Hepatocyte (in vitro differentiated cells): ENCODE results near the gene GPC5. TPM values are rescaled to one million over a fixed set of nuclear protein-coding genes. Genes with fewer than 3 reads are reported as not detected.

Source experiments
- DNase-seq: peaks from one replicate; pipeline ENCODE4 v3.0.0-alpha.2; 2016; ENCODE audit warnings: low spot score
- H2AFZ ChIP-seq: fragments of 200-600 bp; sonication (generic); 2 replicates; pipeline ENCODE4 v1.6.0; 2016; ENCODE audit warnings: antibody characterized with exemption, mild to moderate bottlenecking
- H3K27ac ChIP-seq: fragments of 200-600 bp; sonication (generic); 2 replicates; pipeline ENCODE4 v1.5.1; 2016; ENCODE audit warnings: mild to moderate bottlenecking
- H3K27me3 ChIP-seq: fragments of 200-600 bp; sonication (generic); 2 replicates; pipeline ENCODE4 v1.6.1; 2016
- H3K36me3 ChIP-seq: fragments of 200-600 bp; sonication (generic); replicated peaks from 2 replicates; pipeline ENCODE4 v1.5.1; 2016; ENCODE audit warnings: low read depth; ENCODE audit not compliant: insufficient read depth
- H3K4me1 ChIP-seq: fragments of 200-600 bp; sonication (generic); 2 replicates; pipeline ENCODE4 v1.5.1; 2016; ENCODE audit warnings: mild to moderate bottlenecking, moderate library complexity; ENCODE audit not compliant: insufficient read depth
- H3K4me2 ChIP-seq: fragments of 200-600 bp; sonication (generic); 2 replicates; pipeline ENCODE4 v1.6.0; 2016
- H3K4me3 ChIP-seq: fragments of 200-600 bp; sonication (generic); 2 replicates; pipeline ENCODE4 v1.5.1; 2016; ENCODE audit warnings: mild to moderate bottlenecking
- H3K79me2 ChIP-seq: fragments of 200-600 bp; sonication (generic); 2 replicates; pipeline ENCODE4 v1.6.0; 2017; ENCODE audit warnings: mild to moderate bottlenecking
- H3K9me2 ChIP-seq: fragments of 200-600 bp; sonication (generic); replicated peaks from 2 replicates; pipeline ENCODE4 v1.6.0; 2017; ENCODE audit warnings: mild to moderate bottlenecking; ENCODE audit not compliant: insufficient read depth
- H3K9me3 ChIP-seq: fragments of 200-600 bp; sonication (generic); 2 replicates; pipeline ENCODE4 v1.5.1; 2016; ENCODE audit warnings: low read depth, mild to moderate bottlenecking
- H4K20me1 ChIP-seq: fragments of 200-600 bp; sonication (generic); 2 replicates; pipeline ENCODE4 v1.6.0; 2016; ENCODE audit warnings: mild to moderate bottlenecking; ENCODE audit not compliant: insufficient read depth, poor library complexity, severe bottlenecking
- CTCF ChIP-seq: fragments of 200-600 bp; sonication (generic); IDR thresholded peaks from 2 replicates; pipeline ENCODE4 v1.5.1; 2016; ENCODE audit warnings: antibody characterized with exemption, mild to moderate bottlenecking; ENCODE audit not compliant: poor library complexity
- EZH2 ChIP-seq: fragments of 200-600 bp; sonication (generic); IDR thresholded peaks from 2 replicates; pipeline ENCODE4 v1.6.1; 2016; ENCODE audit warnings: antibody characterized with exemption, mild to moderate bottlenecking, borderline replicate concordance
- EZH2phosphoT487 ChIP-seq: fragments of 200-600 bp; sonication (generic); IDR thresholded peaks from one replicate; pipeline ENCODE4 v1.6.1; 2018; ENCODE audit warnings: antibody characterized with exemption, mild to moderate bottlenecking, low read depth, moderate library complexity; ENCODE audit not compliant: unreplicated experiment, severe bottlenecking
- WGBS: methylation state at CpG from one replicate; pipeline ENCODE4 v1.1.6; 2016; ENCODE audit warnings: low lambda C conversion rate; ENCODE audit errors: missing lambda C conversion rate; 5-methylcytosine and 5-hydroxymethylcytosine counted together
- polyA plus RNA-seq: library from polyadenylated mRNA; unstranded; fragments of >200 nt; fragmentation: Nextera tagmentation; extraction: Ambion mirVana; gene quantifications from 2 replicates; pipeline ENCODE4 v1.2.1, GENCODE V29; 2016
- total RNA-seq: library from RNA; depleted of rRNA; stranded (reverse); fragments of >200 nt; gene quantifications from 2 replicates; pipeline ENCODE4 v1.2.3, GENCODE V29; 2014

Gene GPC5
- total and polyA plus RNA-seq, 2 experiments from 2014 or later, result 3.9 to 5.4 TPM

DNA sequence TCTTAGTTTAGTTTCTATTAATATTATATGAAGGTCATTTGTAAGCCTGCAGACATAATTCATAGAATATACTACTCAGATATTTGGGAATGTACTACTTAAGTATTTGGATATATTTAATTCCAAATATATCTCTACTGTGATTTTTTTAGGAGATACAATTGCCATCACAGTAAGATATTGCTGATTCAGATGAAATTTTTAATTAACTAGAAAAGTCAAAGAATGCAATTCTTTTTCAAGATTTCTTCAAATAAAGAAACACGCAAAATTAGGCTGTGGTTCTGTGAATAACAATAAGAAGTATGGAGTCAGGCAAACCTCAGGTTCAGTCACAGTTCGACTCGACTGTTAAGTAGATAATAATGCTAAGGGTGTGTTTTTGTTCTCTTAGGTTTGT, 1277.8 kb downstream of the GPC5 start:
- no peaks in the 10 kb centered on the region for H3K79me2 ChIP-seq
- no peak overlapping the region for H2AFZ ChIP-seq
- H3K27me3 ChIP-seq, result no peaks in the 10 kb centered on the region
- WGBS, result 91% methylated on average over 3 of the region's 3 CpGs
- H4K20me1 ChIP-seq, result no peaks in the 10 kb centered on the region
- H3K36me3 ChIP-seq, result no peaks in the 10 kb centered on the region
- H3K9me3 ChIP-seq, result no peaks in the 10 kb centered on the region
- no peak for TF ChIP-seq EZH2
- no peak for TF ChIP-seq CTCF
- TF ChIP-seq EZH2phosphoT487, result no peak
- no peaks in the 10 kb centered on the region for H3K9me2 ChIP-seq
- DNase-seq, result no peak
- H3K4me2 ChIP-seq, result no peak overlapping the region
- H3K27ac ChIP-seq, result no peak overlapping the region
- no peaks in the 10 kb centered on the region for H3K4me1 ChIP-seq
- H3K4me3 ChIP-seq, result no peak overlapping the region

- Histone ChIP-seq H3K4me2 (no peak overlapping the region), H3K27ac (no peak overlapping the region), H3K4me3 (no peak overlapping the region), H2AFZ (no peak overlapping the region), H3K9me3 (no peaks in the 10 kb centered on the region), H3K79me2 (no peaks in the 10 kb centered on the region), H3K36me3 (no peaks in the 10 kb centered on the region), H3K27me3 (no peaks in the 10 kb centered on the region), H3K4me1 (no peaks in the 10 kb centered on the region), H4K20me1 (no peaks in the 10 kb centered on the region), H3K9me2 (no peaks in the 10 kb centered on the region)
- WGBS, result 30% methylated on average over 4 of the region's 4 CpGs
- no peak for TF ChIP-seq EZH2phosphoT487
- TF ChIP-seq EZH2, result no peak
- TF ChIP-seq CTCF, result no peak
- peak; percentile 8 for DNase-seq
Observed at GRCh38 chr13:92677571-92677970, 1279.2 kb downstream of the GPC5 start.

DNA sequence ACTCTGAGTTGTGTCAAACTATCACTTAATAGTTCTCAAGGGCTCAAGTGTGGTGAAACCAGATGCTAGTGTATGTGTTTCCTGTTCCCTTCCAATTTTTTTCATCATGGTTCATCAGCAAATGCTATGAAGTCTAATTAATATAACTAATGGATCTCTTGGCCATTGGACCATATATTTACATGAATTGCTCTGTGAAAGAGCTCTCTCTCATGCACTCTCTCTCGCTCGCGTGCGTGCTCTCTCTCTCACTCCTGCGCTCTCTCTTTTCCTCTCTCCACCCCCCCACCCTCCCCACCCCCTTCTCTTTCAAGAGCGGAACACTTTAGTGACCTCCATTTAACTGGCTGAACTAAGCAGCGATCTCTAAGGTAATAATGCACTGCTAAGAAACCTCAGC, 1281.2 kb downstream of the GPC5 start:
- no peak overlapping the region for H3K4me2 ChIP-seq
- H3K4me3 ChIP-seq, result no peak overlapping the region
- DNase-seq, result no peak
- H3K27me3 ChIP-seq, result no peaks in the 10 kb centered on the region
- H3K79me2 ChIP-seq, result no peaks in the 10 kb centered on the region
- no peaks in the 10 kb centered on the region for H3K36me3 ChIP-seq
- no peaks in the 10 kb centered on the region for H3K9me3 ChIP-seq
- H3K4me1 ChIP-seq, result no peaks in the 10 kb centered on the region
- WGBS, result 96% methylated on average over 7 of the region's 7 CpGs
- TF ChIP-seq CTCF (no peak), EZH2phosphoT487 (no peak), EZH2 (no peak)
- H3K27ac ChIP-seq, result no peak overlapping the region
- H4K20me1 ChIP-seq, result no peaks in the 10 kb centered on the region
- no peaks in the 10 kb centered on the region for H3K9me2 ChIP-seq
- H2AFZ ChIP-seq, result no peak overlapping the region

DNA sequence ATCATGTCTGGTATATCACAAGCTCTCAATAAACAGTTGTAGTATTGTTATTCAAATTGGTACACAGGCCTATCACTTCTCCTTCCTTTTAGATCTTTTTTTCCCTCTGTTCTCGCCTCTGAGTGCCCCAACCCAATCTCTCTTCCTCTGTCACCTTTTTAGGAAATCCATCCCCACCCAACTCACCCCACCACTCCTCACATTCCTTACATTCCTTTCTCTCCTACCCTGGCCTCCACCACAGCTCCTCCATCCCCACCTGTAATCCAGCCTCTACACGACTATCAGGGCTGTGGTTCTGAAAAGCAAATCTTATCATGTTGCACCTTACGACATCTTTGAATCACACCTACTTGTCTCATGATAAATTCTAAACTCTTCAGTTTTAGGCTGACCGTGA, 1282.8 kb downstream of the GPC5 start:
- no peaks in the 10 kb centered on the region for H3K27me3 ChIP-seq
- H3K27ac ChIP-seq, result no peak overlapping the region
- no peak for TF ChIP-seq EZH2phosphoT487
- no peak for TF ChIP-seq CTCF
- no peak for TF ChIP-seq EZH2
- no peaks in the 10 kb centered on the region for H4K20me1 ChIP-seq
- DNase-seq, result no peak
- no peaks in the 10 kb centered on the region for H3K4me1 ChIP-seq
- H3K4me2 ChIP-seq, result no peak overlapping the region
- no peak overlapping the region for H2AFZ ChIP-seq
- H3K79me2 ChIP-seq, result no peaks in the 10 kb centered on the region
- WGBS, result 87% methylated on average over 4 of the region's 4 CpGs
- H3K9me2 ChIP-seq, result no peaks in the 10 kb centered on the region
- H3K36me3 ChIP-seq, result no peaks in the 10 kb centered on the region
- no peak overlapping the region for H3K4me3 ChIP-seq
- no peaks in the 10 kb centered on the region for H3K9me3 ChIP-seq
